ENCODE data around the gene CD163L1.
"Not testable (repeated sequence)": the region's sequence is repeated elsewhere in the genome, so short reads cannot be mapped to it uniquely, and the experiment has no call there.

DNA sequence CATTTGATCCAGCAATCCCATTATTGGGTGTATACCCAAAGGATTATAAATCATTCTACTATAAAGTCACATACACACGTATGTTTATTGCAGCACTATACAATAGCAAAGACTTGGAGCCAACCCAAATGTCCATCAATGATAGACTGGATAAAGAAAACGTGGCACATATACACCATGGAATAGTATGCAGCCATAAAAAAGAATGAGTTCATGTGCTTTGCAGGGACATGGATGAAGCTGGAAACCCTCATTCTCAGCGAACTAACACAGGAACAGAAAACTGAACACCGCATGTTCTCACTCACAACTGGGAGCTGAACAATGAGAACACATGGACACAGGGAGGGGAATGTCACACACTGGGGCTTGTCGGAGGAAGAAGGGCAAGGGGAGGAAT, 106.2 kb downstream of the CD163L1 start:
- TF ChIP-seq, protein P1, sequence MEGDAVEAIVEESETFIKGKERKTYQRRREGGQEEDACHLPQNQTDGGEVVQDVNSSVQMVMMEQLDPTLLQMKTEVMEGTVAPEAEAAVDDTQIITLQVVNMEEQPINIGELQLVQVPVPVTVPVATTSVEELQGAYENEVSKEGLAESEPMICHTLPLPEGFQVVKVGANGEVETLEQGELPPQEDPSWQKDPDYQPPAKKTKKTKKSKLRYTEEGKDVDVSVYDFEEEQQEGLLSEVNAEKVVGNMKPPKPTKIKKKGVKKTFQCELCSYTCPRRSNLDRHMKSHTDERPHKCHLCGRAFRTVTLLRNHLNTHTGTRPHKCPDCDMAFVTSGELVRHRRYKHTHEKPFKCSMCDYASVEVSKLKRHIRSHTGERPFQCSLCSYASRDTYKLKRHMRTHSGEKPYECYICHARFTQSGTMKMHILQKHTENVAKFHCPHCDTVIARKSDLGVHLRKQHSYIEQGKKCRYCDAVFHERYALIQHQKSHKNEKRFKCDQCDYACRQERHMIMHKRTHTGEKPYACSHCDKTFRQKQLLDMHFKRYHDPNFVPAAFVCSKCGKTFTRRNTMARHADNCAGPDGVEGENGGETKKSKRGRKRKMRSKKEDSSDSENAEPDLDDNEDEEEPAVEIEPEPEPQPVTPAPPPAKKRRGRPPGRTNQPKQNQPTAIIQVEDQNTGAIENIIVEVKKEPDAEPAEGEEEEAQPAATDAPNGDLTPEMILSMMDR (IDR thresholded peaks at IDR 0.05 in 2 of 3, conservative IDR thresholded peaks at IDR 0.05 in 1 of 3; ENCODE audit: borderline replicate concordance in 1 of 3, insufficient read depth in 1 of 3, low read depth in 2 of 3, low read length in 2 of 3): not testable (repeated sequence)
- TF ChIP-seq POLR2AphosphoS5 (IDR thresholded peaks at IDR 0.05; ENCODE audit: low read depth, low read length); POLR2A (IDR thresholded peaks at IDR 0.05; ENCODE audit: borderline replicate concordance, extremely low read depth, insufficient read depth, insufficient read length); SRF (IDR thresholded peaks at IDR 0.05; ENCODE audit: low read depth); CBX3 (IDR thresholded peaks at IDR 0.05; ENCODE audit: low read depth); RAD21 (IDR thresholded peaks at IDR 0.05; ENCODE audit: low read depth); SP1 (IDR thresholded peaks at IDR 0.05; ENCODE audit: low read depth): not testable (repeated sequence)
- TF ChIP-seq, protein P2, sequence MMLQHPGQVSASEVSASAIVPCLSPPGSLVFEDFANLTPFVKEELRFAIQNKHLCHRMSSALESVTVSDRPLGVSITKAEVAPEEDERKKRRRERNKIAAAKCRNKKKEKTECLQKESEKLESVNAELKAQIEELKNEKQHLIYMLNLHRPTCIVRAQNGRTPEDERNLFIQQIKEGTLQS (IDR thresholded peaks at IDR 0.05): not testable (repeated sequence)
- TF ChIP-seq, protein P3, sequence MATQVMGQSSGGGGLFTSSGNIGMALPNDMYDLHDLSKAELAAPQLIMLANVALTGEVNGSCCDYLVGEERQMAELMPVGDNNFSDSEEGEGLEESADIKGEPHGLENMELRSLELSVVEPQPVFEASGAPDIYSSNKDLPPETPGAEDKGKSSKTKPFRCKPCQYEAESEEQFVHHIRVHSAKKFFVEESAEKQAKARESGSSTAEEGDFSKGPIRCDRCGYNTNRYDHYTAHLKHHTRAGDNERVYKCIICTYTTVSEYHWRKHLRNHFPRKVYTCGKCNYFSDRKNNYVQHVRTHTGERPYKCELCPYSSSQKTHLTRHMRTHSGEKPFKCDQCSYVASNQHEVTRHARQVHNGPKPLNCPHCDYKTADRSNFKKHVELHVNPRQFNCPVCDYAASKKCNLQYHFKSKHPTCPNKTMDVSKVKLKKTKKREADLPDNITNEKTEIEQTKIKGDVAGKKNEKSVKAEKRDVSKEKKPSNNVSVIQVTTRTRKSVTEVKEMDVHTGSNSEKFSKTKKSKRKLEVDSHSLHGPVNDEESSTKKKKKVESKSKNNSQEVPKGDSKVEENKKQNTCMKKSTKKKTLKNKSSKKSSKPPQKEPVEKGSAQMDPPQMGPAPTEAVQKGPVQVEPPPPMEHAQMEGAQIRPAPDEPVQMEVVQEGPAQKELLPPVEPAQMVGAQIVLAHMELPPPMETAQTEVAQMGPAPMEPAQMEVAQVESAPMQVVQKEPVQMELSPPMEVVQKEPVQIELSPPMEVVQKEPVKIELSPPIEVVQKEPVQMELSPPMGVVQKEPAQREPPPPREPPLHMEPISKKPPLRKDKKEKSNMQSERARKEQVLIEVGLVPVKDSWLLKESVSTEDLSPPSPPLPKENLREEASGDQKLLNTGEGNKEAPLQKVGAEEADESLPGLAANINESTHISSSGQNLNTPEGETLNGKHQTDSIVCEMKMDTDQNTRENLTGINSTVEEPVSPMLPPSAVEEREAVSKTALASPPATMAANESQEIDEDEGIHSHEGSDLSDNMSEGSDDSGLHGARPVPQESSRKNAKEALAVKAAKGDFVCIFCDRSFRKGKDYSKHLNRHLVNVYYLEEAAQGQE (IDR thresholded peaks at IDR 0.05; ENCODE audit: low read depth): not testable (repeated sequence)

All from HCT116 (cell line).